HG02938 (cell line): ENCODE results near the gene ACR.

Source experiments
- ATAC-seq: cut with Tn5 transposase; IDR thresholded peaks from one replicate; pipeline ENCODE4 v1.9.1; 2021; ENCODE audit warnings: mild to moderate bottlenecking, moderate library complexity; ENCODE audit not compliant: unreplicated experiment

ACR gene

DNA sequence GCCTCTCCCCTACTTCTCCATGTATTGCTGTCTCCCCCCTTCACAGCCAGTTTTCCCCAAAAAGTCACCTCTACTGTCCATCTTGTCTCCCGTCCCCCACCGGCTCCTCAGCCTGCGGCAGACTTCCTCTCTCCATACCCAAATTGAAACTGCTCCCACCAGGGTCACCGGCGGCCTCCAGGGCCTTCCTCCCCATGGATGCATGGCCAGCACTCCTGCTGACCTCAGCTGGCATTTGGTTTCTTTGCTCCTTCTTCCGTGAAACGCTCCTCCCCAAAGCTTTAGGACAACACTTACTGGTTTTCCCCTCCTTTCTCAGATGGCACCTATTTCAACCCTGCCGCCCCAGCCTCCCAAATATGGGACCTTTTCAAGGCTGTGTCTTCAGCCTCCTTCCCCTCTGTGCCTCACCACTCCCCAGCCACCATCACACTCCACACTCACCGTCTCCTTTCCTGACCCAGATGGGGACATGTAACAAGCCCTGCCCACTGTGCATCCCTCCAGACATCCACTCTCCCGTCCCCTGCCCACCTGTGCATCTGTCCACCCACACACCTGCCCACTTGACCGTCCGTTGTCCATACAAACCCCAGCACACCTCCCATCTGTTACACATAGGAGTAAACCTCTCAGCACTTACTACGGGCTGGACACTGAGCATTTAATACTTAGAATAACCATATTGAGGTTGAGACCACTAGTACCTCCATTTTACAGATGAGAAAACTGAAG, 21.5 kb upstream of the ACR start:
- ATAC-seq: no peak

DNA sequence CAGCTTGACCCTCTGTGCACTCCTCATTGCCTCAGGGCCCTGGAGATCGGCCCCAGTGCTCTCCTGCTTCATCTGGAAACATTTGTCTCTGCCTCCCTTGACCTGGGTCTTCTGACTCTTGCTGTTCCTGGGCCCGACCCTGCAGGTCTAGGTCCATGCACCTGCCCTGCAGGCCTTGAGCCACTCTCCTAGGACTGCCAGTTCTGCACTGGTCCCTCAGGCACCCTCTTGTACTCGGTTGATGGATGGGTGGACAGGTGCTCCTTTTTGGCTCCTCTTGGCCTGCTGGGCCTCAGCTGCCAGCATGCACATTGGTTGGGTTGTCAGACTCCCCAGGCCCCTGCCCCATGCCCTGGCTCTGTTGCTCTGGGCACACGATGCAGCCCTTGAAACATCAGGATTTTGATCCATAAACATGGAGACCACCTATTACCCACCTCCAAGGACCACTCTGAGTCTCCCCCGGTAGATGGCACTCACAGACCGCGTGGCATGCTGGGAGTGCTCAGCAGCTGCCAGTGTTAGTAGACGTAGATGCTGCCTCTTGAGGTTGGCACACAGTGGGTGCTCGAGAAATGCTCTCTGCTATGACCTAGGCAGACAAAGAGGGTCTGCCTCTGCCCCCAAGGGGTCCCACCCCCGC, 20.2 kb upstream of the ACR start:
- no peak for ATAC-seq

DNA sequence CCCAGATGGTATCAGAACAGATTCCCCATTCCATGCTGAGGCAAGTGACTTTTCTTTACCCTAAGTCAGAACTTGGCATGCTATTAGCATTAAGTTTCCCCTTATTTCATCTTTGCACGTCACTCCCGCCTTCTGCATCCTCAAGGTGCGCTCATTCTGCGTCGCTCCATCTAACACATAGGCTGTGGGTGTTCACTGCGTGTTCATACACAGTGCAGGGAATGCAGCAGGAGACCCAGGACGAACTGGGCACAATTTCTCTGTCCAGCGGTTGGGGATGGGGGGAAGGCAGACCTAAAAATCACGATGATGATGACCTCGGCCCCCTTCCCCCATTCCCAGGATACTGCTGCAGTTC, 19.7 kb upstream of the ACR start:
- no peak for ATAC-seq

- no peak for ATAC-seq
Measured at GRCh38 chr22:50719814-50720300, 18.1 kb upstream of the ACR start.

- no peak for ATAC-seq
Measured at GRCh38 chr22:50720301-50721256, 17.4 kb upstream of the ACR start.

DNA sequence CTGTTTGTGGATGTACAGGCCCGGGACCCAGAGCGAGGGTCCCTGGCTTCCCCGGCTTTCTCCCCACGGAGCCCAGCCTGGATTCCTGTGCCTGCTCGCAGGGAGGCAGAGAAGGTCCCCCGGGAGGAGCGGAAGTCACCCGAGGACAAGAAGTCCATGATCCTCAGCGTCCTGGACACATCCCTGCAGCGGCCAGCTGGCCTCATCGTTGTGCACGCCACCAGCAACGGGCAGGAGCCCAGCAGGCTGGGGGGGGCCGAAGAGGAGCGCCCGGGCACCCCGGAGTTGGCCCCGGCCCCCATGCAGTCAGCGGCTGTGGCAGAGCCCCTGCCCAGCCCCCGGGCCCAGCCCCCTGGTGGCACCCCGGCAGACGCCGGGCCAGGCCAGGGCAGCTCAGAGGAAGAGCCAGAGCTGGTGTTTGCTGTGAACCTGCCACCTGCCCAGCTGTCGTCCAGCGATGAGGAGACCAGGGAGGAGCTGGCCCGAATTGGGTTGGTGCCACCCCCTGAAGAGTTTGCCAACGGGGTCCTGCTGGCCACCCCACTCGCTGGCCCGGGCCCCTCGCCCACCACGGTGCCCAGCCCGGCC, 16.7 kb upstream of the ACR start:
- ATAC-seq: no peak

GRCh38 chr22:50722048-50722701, 15.8 kb upstream of the ACR start:
- ATAC-seq: no peak

DNA sequence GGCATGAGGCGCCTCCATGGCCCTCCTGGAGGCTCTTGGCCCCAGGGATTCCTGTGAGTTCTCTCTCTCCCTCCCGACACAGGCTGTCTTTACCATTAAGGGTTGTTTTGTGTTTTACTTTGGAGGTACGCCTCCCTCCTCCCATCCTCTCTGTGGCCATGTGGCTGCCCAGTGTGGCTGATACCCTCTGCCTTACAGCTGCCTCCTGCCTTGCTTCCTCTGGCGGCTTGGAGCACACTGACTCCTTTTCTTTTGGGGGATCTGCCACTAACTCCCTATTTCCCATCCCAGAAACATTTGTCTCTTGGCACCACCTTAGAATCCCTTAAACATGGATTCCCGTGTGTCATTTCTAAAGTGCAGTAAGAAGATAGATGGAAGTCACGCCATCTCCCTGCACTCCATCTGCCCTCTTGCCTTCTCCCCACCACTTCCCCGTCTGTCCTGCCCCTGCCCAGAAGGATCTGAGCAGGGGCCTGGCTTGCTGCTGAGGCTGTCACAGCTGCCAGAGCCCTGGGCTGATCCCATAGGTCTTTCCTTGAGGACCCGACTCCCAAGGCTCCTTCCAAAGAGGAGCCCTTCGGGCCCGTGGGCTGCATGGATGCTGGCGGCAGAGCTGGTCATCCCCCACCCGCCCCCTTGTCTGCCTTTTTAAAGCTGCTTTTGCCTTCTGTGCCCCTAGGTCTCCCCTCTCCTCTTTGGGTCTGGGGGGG, 15.1 kb upstream of the ACR start:
- ATAC-seq: no peak

DNA sequence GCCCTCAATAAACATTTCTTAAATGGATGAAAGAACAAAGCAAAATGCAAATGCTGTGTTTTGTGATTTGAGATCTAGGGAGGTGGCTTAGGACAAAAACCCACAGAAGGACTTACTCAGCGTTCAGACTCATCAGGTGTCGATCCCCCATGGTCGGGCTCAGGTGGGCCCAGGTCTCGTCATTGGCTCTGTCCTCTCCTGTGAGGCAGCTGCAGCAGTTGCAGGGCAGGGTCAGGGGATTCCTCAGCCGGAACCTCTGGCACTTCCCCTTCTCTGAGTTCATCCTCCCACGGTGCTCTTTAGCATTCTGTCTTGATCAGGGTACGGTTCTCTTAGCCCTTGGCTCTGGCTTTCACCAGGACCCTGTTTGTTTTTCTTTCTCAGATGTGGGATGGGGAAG, 14.0 kb upstream of the ACR start:
- ATAC-seq: no peak

DNA sequence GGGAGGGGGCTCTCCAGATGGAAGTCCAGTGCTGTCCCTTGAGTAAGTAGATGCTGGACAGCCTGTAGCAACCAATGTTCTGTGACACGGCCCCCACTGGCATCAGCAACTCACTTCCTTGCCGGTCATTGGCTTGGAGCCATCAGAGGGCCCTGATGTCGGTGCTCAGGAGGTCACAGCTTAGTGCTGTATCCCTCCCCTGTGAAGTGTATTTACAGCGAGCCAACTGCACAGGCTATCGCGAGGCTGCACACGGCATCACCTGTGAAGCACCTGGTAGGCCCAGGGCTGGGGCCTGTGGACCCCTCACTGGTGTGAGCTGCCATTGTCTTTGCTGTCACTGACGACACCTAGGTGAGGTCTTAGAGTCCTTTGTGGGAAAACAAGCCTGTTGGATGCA, 13.4 kb upstream of the ACR start:
- no peak for ATAC-seq

DNA sequence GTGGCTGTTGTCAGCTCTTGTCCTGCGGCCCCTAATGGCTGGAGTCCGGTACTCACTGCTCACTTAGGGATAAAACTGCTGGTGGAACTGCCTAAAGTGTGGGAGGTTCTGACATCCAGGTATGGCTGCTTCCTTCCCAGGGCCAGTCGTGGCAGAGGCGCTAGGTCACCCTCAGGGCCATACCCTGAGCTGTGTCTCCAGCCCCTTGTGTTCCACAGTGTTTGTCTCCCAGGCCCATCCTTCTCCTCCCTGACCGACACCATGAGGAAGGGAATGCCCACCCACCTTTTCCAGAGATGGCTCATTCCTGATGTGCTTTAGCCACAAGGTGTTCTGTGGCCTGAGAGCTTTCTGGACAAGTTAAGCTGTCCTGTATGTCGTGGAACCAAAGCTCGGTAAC, 12.4 kb upstream of the ACR start:
- no peak for ATAC-seq

DNA sequence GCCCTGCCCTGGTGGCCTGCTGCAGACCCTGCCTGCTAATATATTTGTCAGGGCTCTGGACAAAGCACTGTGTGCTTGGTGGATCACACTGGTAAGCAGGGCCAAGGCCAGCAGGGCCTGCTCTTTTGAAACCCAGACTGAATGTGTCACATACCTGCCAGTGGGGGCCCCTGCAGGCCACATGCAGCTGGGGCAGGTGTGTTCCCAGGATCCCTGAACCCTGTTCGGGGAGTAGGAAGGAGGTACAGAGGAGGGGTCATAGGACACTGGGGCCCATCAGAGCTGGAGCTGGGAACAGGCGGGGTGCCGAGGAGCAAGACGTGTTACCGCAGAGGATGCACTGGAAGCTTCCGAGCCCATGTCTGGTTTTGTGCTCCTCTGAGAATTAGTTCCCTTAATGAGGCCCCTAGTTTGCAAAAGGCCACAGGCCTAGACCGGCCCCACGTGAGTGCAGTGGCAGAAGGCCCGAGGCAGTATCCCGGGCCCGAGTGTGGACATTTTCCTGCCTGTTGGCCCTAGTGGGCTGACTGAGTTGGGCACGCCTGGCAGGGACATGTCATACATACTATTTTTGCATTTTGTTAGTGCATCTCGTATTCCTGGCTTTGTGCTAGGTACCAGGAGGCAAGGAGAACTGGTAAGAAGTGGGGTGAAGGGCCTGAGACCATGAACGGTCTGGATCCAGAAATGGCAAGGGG, 11.2 kb upstream of the ACR start:
- ATAC-seq: no peak

- ATAC-seq: no peak
Measured at GRCh38 chr22:50727678-50728522, 10.1 kb upstream of the ACR start.

DNA sequence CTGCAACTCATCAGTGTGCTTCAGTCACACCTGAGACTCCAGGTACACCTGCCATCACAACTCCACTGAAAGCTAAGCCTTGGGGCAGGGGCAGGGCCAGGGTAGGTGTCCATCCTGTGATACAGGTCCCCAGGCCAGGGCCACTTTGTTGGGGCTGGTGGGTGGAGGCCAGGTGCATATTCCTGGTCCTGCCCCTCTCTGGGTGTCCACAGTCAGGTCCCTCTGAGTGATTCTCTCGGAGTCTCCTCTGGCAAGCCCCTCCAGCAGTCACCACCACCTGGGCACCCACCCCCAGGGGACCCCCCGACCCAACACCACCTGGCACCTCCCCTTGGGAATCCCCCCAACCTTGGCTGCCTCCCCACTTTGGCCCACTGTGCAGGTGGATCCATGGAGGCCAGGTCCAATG, 9.5 kb upstream of the ACR start:
- no peak for ATAC-seq

DNA sequence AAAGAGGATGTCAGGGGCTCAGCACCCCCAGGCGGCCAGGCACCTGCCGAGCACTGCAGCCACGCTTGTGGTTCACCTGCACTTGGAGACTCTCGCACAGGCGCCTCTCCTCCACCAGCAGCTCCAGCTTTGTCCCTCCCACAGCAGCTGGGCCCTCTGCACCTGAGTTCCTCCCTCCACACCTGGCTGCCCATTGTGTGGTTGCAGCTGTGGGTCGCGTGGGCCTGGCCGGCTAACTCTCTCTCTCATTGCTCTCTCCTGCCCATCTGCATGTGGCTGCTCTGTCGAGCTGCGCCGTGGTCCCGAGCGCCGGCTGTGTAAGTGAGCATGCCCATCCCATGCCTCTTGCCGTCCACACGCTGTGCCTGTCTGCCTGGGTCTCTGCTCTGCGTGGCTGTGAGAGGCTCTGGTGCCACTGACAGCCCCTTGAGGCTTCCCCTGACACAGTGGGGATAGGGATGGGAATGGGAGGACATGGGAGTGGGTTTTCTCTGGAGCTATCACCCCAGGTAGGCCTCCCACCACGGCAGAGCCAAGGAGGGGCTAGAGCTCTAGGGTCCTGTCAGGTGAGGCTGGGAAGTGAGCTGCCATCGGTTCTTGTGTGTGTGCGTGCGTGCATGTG, 8.5 kb upstream of the ACR start:
- no peak for ATAC-seq

GRCh38 chr22:50730013-50730891, 7.8 kb upstream of the ACR start:
- ATAC-seq: no peak
